GM12873 (cell line): Measurements from ENCODE around the gene SMG1.

Source experiments
- CTCF ChIP-seq: IDR thresholded peaks from 2 replicates; pipeline ENCODE4 v1.5.1; 2012; ENCODE audit warnings: low read depth, mild to moderate bottlenecking, moderate library complexity, low read length, control low read depth; ENCODE audit not compliant: insufficient read depth; ENCODE audit errors: missing control alignments

The SMG1 gene

GRCh38 chr16:18801145-18801972 is 124.8 kb downstream of the SMG1 start, which contains the start of gene ARL6IP1:
TSS of gene ARL6IP1 (minus strand) at chr16:18801549. CDS start at chr16:18801466, 83 bp downstream.
- peak; percentile 93 for TF ChIP-seq CTCF

GRCh38 chr16:18800775-18801144 is 125.4 kb downstream of the SMG1 start:
- TF ChIP-seq CTCF, result no peak

- TF ChIP-seq CTCF, result no peak
Measured at GRCh38 chr16:18800293-18800692, 125.9 kb downstream of the SMG1 start.

- TF ChIP-seq CTCF, result no peak
Measured at GRCh38 chr16:18799500-18799899, 126.7 kb downstream of the SMG1 start.

- no peak for TF ChIP-seq CTCF
Measured at GRCh38 chr16:18797746-18798145, 128.5 kb downstream of the SMG1 start.

GRCh38 chr16:18796377-18796776 is 129.8 kb downstream of the SMG1 start:
- TF ChIP-seq CTCF, result no peak

- TF ChIP-seq CTCF, result no peak
Measured at GRCh38 chr16:18792836-18793433, 133.3 kb downstream of the SMG1 start.
